GM12801 (cell line): ENCODE measurements around the gene TNXB.

Source experiments
- TF ChIP-seq, protein P1 (sequence below): IDR thresholded peaks from one replicate; pipeline ENCODE4 v1.5.1; 2011; ENCODE audit warnings: control low read depth; ENCODE audit not compliant: insufficient read length; ENCODE audit errors: extremely low read depth

TNXB gene

DNA sequence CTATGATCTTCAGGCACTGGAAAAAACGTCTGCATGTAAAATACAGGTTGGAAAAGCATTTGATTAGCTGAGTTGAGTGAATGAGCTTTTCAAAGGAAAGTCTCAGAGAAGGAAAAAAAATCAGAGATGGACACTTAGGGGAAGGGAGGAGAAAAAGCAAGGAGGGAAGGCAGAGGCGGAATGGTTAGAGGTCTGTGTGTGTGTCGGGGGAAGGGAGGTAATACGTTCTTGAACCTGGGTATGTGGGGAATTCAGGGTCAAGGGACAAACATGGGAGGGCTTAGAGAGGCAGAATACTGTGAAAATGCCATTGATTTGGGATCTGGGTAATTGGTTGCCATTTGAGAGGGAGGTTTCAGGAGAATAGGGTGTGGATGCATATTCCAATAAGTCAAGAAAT is 37.5 kb upstream of the TNXB start:
- TF ChIP-seq, protein P1, sequence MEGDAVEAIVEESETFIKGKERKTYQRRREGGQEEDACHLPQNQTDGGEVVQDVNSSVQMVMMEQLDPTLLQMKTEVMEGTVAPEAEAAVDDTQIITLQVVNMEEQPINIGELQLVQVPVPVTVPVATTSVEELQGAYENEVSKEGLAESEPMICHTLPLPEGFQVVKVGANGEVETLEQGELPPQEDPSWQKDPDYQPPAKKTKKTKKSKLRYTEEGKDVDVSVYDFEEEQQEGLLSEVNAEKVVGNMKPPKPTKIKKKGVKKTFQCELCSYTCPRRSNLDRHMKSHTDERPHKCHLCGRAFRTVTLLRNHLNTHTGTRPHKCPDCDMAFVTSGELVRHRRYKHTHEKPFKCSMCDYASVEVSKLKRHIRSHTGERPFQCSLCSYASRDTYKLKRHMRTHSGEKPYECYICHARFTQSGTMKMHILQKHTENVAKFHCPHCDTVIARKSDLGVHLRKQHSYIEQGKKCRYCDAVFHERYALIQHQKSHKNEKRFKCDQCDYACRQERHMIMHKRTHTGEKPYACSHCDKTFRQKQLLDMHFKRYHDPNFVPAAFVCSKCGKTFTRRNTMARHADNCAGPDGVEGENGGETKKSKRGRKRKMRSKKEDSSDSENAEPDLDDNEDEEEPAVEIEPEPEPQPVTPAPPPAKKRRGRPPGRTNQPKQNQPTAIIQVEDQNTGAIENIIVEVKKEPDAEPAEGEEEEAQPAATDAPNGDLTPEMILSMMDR = no peak

DNA sequence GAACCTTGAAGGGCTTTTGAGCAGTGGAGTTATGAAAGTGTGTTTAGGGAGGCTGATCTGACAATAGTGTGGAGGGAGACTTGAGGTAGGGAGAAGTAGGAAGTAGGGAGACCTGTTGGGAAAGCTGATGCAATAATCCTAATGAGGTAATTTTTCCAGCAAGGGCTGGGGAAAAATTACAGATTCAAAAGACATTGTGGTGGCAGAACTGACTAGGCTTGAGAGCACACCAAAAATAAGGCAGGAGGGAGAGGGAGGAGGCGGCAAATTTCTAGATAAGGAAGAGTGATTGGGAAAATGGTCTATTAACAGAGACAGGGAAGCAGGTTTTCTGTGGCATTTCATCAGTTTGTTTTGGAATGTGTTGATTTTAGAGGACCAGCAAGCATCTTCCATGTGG is 37.1 kb upstream of the TNXB start:
- TF ChIP-seq, protein P1 = no peak

DNA sequence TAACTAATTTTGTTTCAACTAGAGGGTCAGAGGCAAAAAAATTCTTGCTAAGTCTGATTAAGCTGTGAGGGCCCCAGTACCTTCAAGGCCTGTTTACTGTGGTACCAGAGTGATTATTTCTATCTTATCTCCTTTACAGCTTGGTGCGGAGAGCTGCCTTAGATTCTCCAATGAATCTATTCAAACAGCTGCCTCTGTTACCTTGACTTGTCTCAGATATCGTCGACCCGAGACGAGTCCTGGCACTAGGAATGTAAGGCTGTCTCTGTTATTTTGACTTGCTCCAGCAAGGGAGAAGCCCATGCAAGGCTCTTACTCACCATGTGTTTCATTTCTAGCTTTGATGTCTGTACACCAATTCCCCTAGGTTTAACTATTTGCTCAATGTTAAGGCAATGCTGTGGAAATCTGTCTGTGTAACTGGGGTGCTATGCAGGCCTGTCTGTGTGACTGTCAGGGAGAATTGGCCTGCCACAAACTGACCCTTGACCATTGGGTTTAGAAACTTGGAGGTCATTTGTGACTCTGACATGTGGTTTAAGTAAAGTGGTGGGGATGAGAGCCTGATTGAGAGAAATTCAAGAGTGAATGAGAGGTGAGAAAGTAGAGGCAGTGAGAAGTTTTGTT is 31.4 kb upstream of the TNXB start:
- TF ChIP-seq, protein P1 = no peak

DNA sequence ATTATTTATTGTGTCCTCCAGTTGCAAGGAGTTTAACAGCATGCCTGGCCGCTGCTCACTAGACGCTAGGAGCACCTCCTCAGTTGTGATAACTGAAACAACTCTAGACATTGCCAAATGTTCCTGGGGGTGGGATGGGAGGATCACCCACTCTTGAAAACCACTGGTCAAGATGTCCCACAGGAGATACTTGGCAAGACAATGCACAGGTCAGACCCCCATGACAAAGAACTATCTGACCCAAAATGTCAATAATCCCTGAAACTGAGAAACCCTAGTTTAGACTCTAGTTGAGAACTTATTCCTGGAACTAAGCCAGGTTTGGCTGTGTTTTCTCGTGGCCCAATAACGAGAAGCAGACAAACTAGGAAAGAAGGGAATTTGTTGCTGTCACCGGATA is 30.5 kb upstream of the TNXB start:
- TF ChIP-seq, protein P1 = no peak

DNA sequence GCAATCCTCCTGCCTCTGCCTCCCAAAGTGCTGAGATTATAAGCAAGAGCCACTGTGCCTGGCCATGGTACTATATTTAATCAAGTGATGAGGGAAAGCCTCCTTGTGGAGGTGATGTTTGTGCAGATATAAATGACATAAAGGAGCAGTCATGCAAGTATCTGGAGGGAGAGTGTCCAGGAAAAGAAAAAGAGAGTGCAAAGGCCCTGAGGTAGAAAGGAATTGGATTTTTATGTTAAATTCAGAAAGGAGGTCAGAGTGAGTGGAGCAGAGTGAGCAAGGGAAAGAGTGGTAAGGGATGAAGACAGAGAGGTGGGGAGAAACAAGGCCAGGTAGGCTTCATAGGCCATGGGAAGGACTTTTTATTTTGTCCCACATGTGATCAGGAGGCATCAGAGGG is 28.3 kb upstream of the TNXB start:
- TF ChIP-seq, protein P1 = no peak

DNA sequence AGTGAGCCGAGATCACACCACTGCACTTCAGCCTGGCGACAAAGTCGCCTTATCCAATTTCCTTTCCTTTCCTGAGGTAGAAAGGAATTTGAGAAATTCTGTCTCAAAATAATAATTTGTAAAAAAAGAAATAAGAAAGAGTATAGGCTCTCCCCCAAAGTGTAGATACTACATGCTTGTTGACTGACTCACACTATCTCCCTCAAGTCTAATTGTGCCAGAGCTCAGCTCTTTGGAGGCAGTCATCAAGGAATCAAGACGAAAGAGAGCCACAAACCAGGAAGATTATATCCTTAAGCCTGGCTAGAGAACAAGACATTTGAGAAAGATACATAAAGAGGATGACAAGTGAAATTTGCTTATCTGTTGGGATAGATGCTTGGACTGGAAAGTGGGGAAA is 24.6 kb upstream of the TNXB start:
- TF ChIP-seq, protein P1 = no peak

DNA sequence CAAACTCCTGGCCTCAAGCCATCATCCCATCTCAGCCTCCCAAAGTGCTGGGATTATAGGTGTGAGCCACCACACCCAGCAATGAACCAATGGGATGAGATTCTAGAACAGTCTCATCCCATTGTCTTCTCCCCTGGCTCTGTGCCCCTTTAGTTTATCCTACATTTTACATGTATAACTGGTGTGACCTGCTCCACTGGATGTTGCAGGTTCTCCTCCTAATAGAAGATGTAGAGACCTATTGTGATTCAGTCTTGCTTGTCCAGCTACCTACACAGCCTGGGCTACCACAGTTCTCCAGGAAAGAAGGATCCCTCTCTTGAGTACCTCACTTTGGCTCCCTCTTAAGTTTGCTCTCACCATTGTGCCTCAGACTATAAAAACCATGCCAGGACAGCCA is 23.0 kb upstream of the TNXB start:
- TF ChIP-seq, protein P1 = no peak
